ENCODE results near the gene CD34.

DNA sequence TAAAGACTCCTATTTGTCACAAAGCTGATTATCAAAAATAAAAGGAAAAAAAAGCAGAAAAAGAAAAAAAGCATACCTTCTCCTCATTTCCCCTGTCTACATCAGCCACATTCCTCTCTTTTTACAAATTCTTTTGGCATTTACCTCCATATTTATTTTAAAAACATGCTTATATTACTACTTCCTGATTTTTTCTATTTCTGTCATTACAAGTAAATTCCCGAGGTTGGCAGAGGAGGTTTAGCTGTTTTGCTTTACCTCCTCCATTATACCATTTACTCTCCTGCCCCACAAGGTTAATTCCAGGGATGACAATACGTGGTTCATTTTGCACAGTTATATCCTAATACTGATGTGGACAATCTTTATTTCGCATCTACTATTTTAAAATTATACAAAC is 26.3 kb upstream of the CD34 start:
- TF ChIP-seq, protein P1, sequence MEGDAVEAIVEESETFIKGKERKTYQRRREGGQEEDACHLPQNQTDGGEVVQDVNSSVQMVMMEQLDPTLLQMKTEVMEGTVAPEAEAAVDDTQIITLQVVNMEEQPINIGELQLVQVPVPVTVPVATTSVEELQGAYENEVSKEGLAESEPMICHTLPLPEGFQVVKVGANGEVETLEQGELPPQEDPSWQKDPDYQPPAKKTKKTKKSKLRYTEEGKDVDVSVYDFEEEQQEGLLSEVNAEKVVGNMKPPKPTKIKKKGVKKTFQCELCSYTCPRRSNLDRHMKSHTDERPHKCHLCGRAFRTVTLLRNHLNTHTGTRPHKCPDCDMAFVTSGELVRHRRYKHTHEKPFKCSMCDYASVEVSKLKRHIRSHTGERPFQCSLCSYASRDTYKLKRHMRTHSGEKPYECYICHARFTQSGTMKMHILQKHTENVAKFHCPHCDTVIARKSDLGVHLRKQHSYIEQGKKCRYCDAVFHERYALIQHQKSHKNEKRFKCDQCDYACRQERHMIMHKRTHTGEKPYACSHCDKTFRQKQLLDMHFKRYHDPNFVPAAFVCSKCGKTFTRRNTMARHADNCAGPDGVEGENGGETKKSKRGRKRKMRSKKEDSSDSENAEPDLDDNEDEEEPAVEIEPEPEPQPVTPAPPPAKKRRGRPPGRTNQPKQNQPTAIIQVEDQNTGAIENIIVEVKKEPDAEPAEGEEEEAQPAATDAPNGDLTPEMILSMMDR (conservative IDR thresholded peaks at IDR 0.05 in 1 of 2, IDR thresholded peaks at IDR 0.05 in 1 of 2; ENCODE audit: low read depth in 1 of 2, low read length in 2 of 2) = no peak
- TF ChIP-seq EZH2 (IDR thresholded peaks at IDR 0.05; ENCODE audit: low read length, missing control alignments) = no peak
